HepG2 (cell line): ENCODE data around the gene RARA. TPM values are rescaled to one million over a fixed set of nuclear protein-coding genes. Genes with fewer than 3 reads are reported as not detected.
A peak's percentile ranks its signal among the peaks of the same experiment; 100 is the strongest.

Experiments
- AHDC1 ChIP-seq: sonication (generic); formaldehyde crosslinking; IDR thresholded peaks from 2 replicates; pipeline ENCODE4 v1.5.1; 2020; ENCODE audit warnings: mild to moderate bottlenecking, missing genetic modification reagents, borderline replicate concordance
- ARID3A ChIP-seq: IDR thresholded peaks from 2 replicates; pipeline ENCODE4 v1.6.1; 2012; ENCODE audit warnings: low read depth, low read length, improper control_type of control experiment
- ATF5 ChIP-seq: sonication (generic); formaldehyde crosslinking; IDR thresholded peaks from 2 replicates; pipeline ENCODE4 v1.4.0; 2020; ENCODE audit warnings: mild to moderate bottlenecking, low read depth, missing genetic modification reagents
- BHLHE40 ChIP-seq: IDR thresholded peaks from 2 replicates; pipeline ENCODE4 v1.6.1; 2011; ENCODE audit warnings: low read length, improper control_type of control experiment
- DDIT3 ChIP-seq: sonication (generic); formaldehyde crosslinking; IDR thresholded peaks from 2 replicates; pipeline ENCODE4 v1.4.0; 2020; ENCODE audit warnings: mild to moderate bottlenecking, missing genetic modification reagents
- GATAD2A ChIP-seq: IDR thresholded peaks from 2 replicates; pipeline ENCODE4 v1.6.1; 2016
- HIVEP1 ChIP-seq: sonication (generic); formaldehyde crosslinking; IDR thresholded peaks from 2 replicates; pipeline ENCODE4 v1.4.0; 2020; ENCODE audit warnings: mild to moderate bottlenecking, missing genetic modification reagents
- MEF2D ChIP-seq: sonication (generic); formaldehyde crosslinking; IDR thresholded peaks from 2 replicates; pipeline ENCODE4 v1.5.1; 2020; ENCODE audit warnings: mild to moderate bottlenecking, missing genetic modification reagents
- MIXL1 ChIP-seq: IDR thresholded peaks from 2 replicates; pipeline ENCODE4 v1.6.1; 2016
- NFKBIZ ChIP-seq: IDR thresholded peaks from 2 replicates; pipeline ENCODE4 v1.6.1; 2018; ENCODE audit warnings: missing genetic modification reagents, missing compliant biosample characterization
- NFYC ChIP-seq: IDR thresholded peaks from 2 replicates; pipeline ENCODE4 v1.6.1; 2016; ENCODE audit warnings: missing genetic modification reagents, missing compliant biosample characterization
- THAP11 ChIP-seq: IDR thresholded peaks from 2 replicates; pipeline ENCODE4 v1.6.1; 2016; ENCODE audit warnings: missing biosample characterization, missing genetic modification reagents
- U2AF1 ChIP-seq: fragments of 200-400 bp; formaldehyde crosslinking; optimal IDR thresholded peaks from 2 replicates; pipeline ENCODE3; 2017; ENCODE audit warnings: mild to moderate bottlenecking, low read depth, low read length
- ZBTB4 ChIP-seq: sonication (generic); formaldehyde crosslinking; IDR thresholded peaks from 2 replicates; pipeline ENCODE4 v1.4.0; 2020; ENCODE audit warnings: missing genetic modification reagents, mild to moderate bottlenecking, borderline replicate concordance
- ZIK1 ChIP-seq: sonication (generic); formaldehyde crosslinking; IDR thresholded peaks from 2 replicates; pipeline ENCODE4 v1.5.0; 2020; ENCODE audit warnings: mild to moderate bottlenecking, low read depth, missing genetic modification reagents, borderline replicate concordance
- polyA plus RNA-seq, 8 experiments: library from polyadenylated mRNA; depleted of rRNA in 3 of 8; stranded (reverse) in 7 of 8; unstranded in 1 of 8; fragments of >200 nt; fragmentation: Illumina TruSeq in 4 of 8; extraction: Trizol in 4 of 8; gene quantifications; 2 replicates each; pipeline versions ENCODE4 v1.2.1 to v1.2.3, GENCODE V29; 2011 to 2016; ENCODE audit warnings: low read depth in 4 of 8, missing spikeins in 1 of 8, mixed read lengths in 1 of 8; ENCODE audit not compliant: insufficient read depth in 1 of 8
- total RNA-seq, 5 experiments: library from RNA; depleted of rRNA; stranded (reverse); fragments of >200 nt; fragmentation: Illumina TruSeq; extraction: Trizol; gene quantifications; 2 replicates each; pipeline ENCODE4 v1.2.3, GENCODE V29; 2016; ENCODE audit warnings: low read depth in 1 of 5

The RARA gene
- total and polyA plus RNA-seq, 2 of the 13 experiments (the other 11 are each of a cell fraction or from before 2014, with no cell fraction given), result 6.4 to 8.6 TPM

GRCh38 chr17:40317880-40318829 is 9.2 kb downstream of the RARA start (continued):
- TF ChIP-seq AHDC1 (CRISPR knock-in tag) (peak; percentile 71; the same call in 1 of the 2 replicates), THAP11 (CRISPR knock-in tag) (peak; percentile 67), ZIK1 (CRISPR knock-in tag) (peak; percentile 52; the same call in 1 of the 2 replicates), BHLHE40 (peak; percentile 98), NFKBIZ (CRISPR knock-in tag) (peak; percentile 74; the same call in 1 of the 2 replicates), ARID3A (no peak), HIVEP1 (CRISPR knock-in tag) (peak; percentile 90), MEF2D (CRISPR knock-in tag) (peak; percentile 57; the same call in 1 of the 2 replicates), GATAD2A (CRISPR knock-in tag) (0 out of 2 replicates have a peak, but pooled peaks have one; percentile 33), ATF5 (no peak), NFYC (CRISPR knock-in tag) (peak; percentile 85), U2AF1 (no peak), ZBTB4 (CRISPR knock-in tag) (no peak; the same call in 1 of the 2 replicates), DDIT3 (CRISPR knock-in tag) (no peak), MIXL1 (CRISPR knock-in tag) (peak; percentile 78; the same call in 1 of the 2 replicates)
